PC-3 (cell line): ENCODE measurements around the gene FGF4.
"Not testable (repeated sequence)": the region's sequence is repeated elsewhere in the genome, so short reads cannot be mapped to it uniquely, and the experiment has no call there.

Experiments used
- CTCF ChIP-seq: fragments of 300-600 bp; sonication (generic); conservative IDR thresholded peaks from 2 replicates; pipeline ENCODE4 v1.5.1; 2017; ENCODE audit warnings: antibody characterized with exemption, low read depth, mild to moderate bottlenecking, low read length
- EZH2 ChIP-seq: fragments of 300-600 bp; sonication (generic); IDR thresholded peaks from one replicate; pipeline ENCODE4 v1.6.1; 2017; ENCODE audit warnings: antibody characterized with exemption, mild to moderate bottlenecking, low read length; ENCODE audit not compliant: unreplicated experiment
- EZH2phosphoT487 ChIP-seq: fragments of 300-600 bp; sonication (generic); IDR thresholded peaks from 2 replicates; pipeline ENCODE4 v1.6.1; 2018; ENCODE audit warnings: mild to moderate bottlenecking, antibody characterized with exemption, low read length, borderline replicate concordance

- not testable (repeated sequence) for TF ChIP-seq CTCF, EZH2, EZH2phosphoT487
These were observed 10.2 kb downstream of the FGF4 start for GRCh38 chr11:69764918-69765317.
